GM19351 (cell line): ENCODE data around the gene PHTF2.
"Not testable (repeated sequence)": the region's sequence is repeated elsewhere in the genome, so short reads cannot be mapped to it uniquely, and the experiment has no call there.

Experiments
- ATAC-seq: cut with Tn5 transposase; IDR thresholded peaks from one replicate; pipeline ENCODE4 v1.9.1; 2021; ENCODE audit warnings: mild to moderate bottlenecking, moderate library complexity; ENCODE audit not compliant: unreplicated experiment

PHTF2 gene

GRCh38 chr7:77873416-77874327 lies 75.1 kb downstream of the PHTF2 start:
- ATAC-seq: not testable (repeated sequence)

- ATAC-seq: no peak
Measured at GRCh38 chr7:77877791-77878190, 79.2 kb downstream of the PHTF2 start.

GRCh38 chr7:77878500-77878899 lies 79.9 kb downstream of the PHTF2 start:
- no peak for ATAC-seq

GRCh38 chr7:77879272-77879671 lies 80.7 kb downstream of the PHTF2 start:
- ATAC-seq: no peak

- no peak for ATAC-seq
Measured at GRCh38 chr7:77881871-77882270, 83.3 kb downstream of the PHTF2 start.

GRCh38 chr7:77885155-77885554 lies 86.6 kb downstream of the PHTF2 start:
- no peak for ATAC-seq

GRCh38 chr7:77887567-77887966 lies 89.0 kb downstream of the PHTF2 start:
- peak; percentile 44 for ATAC-seq

- no peak for ATAC-seq
Measured at GRCh38 chr7:77888998-77889397, 90.4 kb downstream of the PHTF2 start.

GRCh38 chr7:77893813-77894212 lies 95.2 kb downstream of the PHTF2 start:
- no peak for ATAC-seq

- no peak for ATAC-seq
Measured at GRCh38 chr7:77894574-77895091, 96.1 kb downstream of the PHTF2 start.

GRCh38 chr7:77895905-77896304 lies 97.3 kb downstream of the PHTF2 start:
- no peak for ATAC-seq

GRCh38 chr7:77897004-77897547 lies 98.5 kb downstream of the PHTF2 start:
- ATAC-seq: no peak

GRCh38 chr7:77899516-77899915 lies 100.9 kb downstream of the PHTF2 start:
- ATAC-seq: no peak

- peak; percentile 45 for ATAC-seq
Measured at GRCh38 chr7:77903597-77903996, 105.0 kb downstream of the PHTF2 start.

- no peak for ATAC-seq
Measured at GRCh38 chr7:77904252-77904651, 105.7 kb downstream of the PHTF2 start.

GRCh38 chr7:77907281-77907680 lies 108.7 kb downstream of the PHTF2 start:
- ATAC-seq: no peak

GRCh38 chr7:77908664-77909063 lies 110.1 kb downstream of the PHTF2 start:
- ATAC-seq: no peak

GRCh38 chr7:77910124-77910523 lies 111.6 kb downstream of the PHTF2 start:
- no peak for ATAC-seq

- ATAC-seq: no peak
Measured at GRCh38 chr7:77912293-77912692, 113.7 kb downstream of the PHTF2 start.

- no peak for ATAC-seq
Measured at GRCh38 chr7:77913977-77914607, 115.5 kb downstream of the PHTF2 start.

- ATAC-seq: no peak
Measured at GRCh38 chr7:77917500-77918262, 119.1 kb downstream of the PHTF2 start.
